ENCODE measurements around the gene ARMC2. TPM values are rescaled to one million over a fixed set of nuclear protein-coding genes. Genes with fewer than 3 reads are reported as not detected.

The ARMC2 gene
- total and polyA plus RNA-seq, 2 donors from 2014 or later = 1.9 to 12.7 TPM

DNA sequence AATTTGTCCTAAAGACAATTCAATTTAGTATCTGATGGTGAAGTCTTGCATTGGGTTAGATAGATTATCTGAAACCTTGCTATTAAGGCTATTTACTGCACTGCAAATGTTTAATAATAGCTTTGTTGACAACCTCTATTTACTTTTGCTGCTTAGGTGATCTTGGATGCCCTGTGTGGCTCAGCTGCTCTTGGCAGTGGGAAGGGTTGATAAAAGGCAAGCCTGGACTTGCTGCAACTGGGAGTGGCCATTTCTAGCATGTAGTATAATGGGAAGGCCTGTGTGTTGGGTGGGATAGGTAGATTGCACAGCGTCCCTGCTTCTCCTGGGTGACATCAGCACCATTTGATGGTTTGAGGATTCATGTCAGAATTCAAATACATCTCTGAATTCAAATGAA, 49.1 kb downstream of the ARMC2 start:
- TF ChIP-seq, protein P1, sequence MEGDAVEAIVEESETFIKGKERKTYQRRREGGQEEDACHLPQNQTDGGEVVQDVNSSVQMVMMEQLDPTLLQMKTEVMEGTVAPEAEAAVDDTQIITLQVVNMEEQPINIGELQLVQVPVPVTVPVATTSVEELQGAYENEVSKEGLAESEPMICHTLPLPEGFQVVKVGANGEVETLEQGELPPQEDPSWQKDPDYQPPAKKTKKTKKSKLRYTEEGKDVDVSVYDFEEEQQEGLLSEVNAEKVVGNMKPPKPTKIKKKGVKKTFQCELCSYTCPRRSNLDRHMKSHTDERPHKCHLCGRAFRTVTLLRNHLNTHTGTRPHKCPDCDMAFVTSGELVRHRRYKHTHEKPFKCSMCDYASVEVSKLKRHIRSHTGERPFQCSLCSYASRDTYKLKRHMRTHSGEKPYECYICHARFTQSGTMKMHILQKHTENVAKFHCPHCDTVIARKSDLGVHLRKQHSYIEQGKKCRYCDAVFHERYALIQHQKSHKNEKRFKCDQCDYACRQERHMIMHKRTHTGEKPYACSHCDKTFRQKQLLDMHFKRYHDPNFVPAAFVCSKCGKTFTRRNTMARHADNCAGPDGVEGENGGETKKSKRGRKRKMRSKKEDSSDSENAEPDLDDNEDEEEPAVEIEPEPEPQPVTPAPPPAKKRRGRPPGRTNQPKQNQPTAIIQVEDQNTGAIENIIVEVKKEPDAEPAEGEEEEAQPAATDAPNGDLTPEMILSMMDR (IDR thresholded peaks at IDR 0.05; ENCODE audit: borderline replicate concordance, extremely low read depth, insufficient read depth) = no peak
- intact Hi-C loops (cut with DNase I) = no loop called here
- no peak for FAIRE-seq

DNA sequence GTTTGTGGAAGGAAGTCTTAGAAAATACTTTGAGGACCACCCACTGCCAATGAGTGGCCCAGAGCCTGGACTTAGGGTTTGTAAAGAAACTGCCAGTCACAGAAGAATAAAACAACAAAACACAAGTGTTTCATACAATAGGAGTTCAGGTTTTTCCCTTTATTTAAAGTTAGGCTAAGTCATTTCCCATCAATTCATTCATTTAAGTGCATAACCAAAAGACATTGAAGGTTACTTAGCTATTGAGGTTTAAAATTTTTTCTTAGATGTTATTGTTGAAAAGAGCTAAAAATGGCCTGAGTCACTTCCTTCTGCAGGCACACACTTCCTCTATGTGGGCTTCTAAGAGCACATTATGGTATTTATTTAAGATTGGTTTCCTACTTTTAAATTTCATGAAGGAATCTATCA, 54.2 kb downstream of the ARMC2 start:
- Histone ChIP-seq H3K9me3 (ENCODE audit: control insufficient read depth in 2 of 3, insufficient read depth in 1 of 3, low read length in 3 of 3) (no peaks in the 10 kb centered on the region), H3K4me1 (ENCODE audit: control insufficient read depth in 2 of 3, insufficient read depth in 2 of 3, low read depth in 1 of 3, low read length in 3 of 3) (peaks cover 0 to 2% (median 0%) of the 10 kb centered on the region in 3 donors), H3K27ac (ENCODE audit: low read depth in 2 of 2, low read length in 2 of 2) (no peak overlapping the region), H3K27me3 (ENCODE audit: control insufficient read depth, insufficient read depth, low read length) (no peaks in the 10 kb centered on the region), H3K36me3 (ENCODE audit: control insufficient read depth in 2 of 3, insufficient read depth in 3 of 3, low read length in 3 of 3) (no peaks in the 10 kb centered on the region), H3K4me3 (ENCODE audit: low read length in 3 of 3) (no peak overlapping the region), H3K9ac (ENCODE audit: low read length in 3 of 3) (no peak overlapping the region)
- TF ChIP-seq, protein P1 (IDR thresholded peaks at IDR 0.05; ENCODE audit: borderline replicate concordance, extremely low read depth, insufficient read depth) = no peak
- DNase-seq (peak in 1 of 5 donors; percentile 15), FAIRE-seq (peak; percentile 58)
- intact Hi-C loops (cut with DNase I) = no loop called here

More for the DNA sequence above, 49.1 kb downstream of the ARMC2 start:
- no peaks in the 10 kb centered on the region for H3K27me3 ChIP-seq (ENCODE audit: control insufficient read depth, insufficient read depth, low read length)
- no peaks in the 10 kb centered on the region for H3K36me3 ChIP-seq (ENCODE audit: control insufficient read depth in 2 of 3, insufficient read depth in 3 of 3, low read length in 3 of 3)
- H3K4me1 ChIP-seq (ENCODE audit: control insufficient read depth in 2 of 3, insufficient read depth in 2 of 3, low read depth in 1 of 3, low read length in 3 of 3) = no peaks in the 10 kb centered on the region
- no peaks in the 10 kb centered on the region for H3K9me3 ChIP-seq (ENCODE audit: control insufficient read depth in 2 of 3, insufficient read depth in 1 of 3, low read length in 3 of 3)
- no peak overlapping the region for H3K4me3 ChIP-seq (ENCODE audit: low read length in 3 of 3)
- H3K27ac ChIP-seq (ENCODE audit: low read depth in 2 of 2, low read length in 2 of 2) = no peak overlapping the region
- no peak for DNase-seq
- H3K9ac ChIP-seq (ENCODE audit: low read length in 3 of 3) = no peak overlapping the region

DNA sequence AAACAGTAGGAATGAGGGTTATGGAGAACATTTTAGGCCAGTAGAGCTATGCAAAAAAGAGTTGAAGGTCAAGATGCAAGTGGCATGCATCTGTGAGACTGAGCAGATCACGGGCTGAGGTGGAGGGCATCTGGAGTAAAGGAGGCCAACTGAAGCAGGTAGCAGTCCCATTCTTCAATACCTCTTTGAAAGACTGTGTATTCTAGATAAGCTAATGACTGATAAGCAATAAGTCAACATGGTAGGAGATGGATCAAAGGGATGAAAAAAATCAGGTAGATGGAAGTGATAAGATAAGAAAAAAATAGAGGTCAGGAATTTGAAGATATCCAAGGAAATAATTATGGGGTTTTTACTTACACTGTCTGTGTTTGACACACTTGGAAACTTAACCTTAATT, 55.6 kb downstream of the ARMC2 start:
- DNase-seq = no peak
- TF ChIP-seq, protein P1 (IDR thresholded peaks at IDR 0.05; ENCODE audit: borderline replicate concordance, extremely low read depth, insufficient read depth) = no peak
- H3K27ac ChIP-seq (ENCODE audit: low read depth in 2 of 2, low read length in 2 of 2) = no peak overlapping the region
- intact Hi-C loops (cut with DNase I) = no loop called here
- no peaks in the 10 kb centered on the region for H3K27me3 ChIP-seq (ENCODE audit: control insufficient read depth, insufficient read depth, low read length)
- H3K9me3 ChIP-seq (ENCODE audit: control insufficient read depth in 2 of 3, insufficient read depth in 1 of 3, low read length in 3 of 3) = no peaks in the 10 kb centered on the region
- H3K4me3 ChIP-seq (ENCODE audit: low read length in 3 of 3) = no peak overlapping the region
- no peaks in the 10 kb centered on the region for H3K36me3 ChIP-seq (ENCODE audit: control insufficient read depth in 2 of 3, insufficient read depth in 3 of 3, low read length in 3 of 3)
- FAIRE-seq = no peak
- no peak overlapping the region for H3K9ac ChIP-seq (ENCODE audit: low read length in 3 of 3)
- peaks cover 0 to 2% (median 0%) of the 10 kb centered on the region in 3 donors for H3K4me1 ChIP-seq (ENCODE audit: control insufficient read depth in 2 of 3, insufficient read depth in 2 of 3, low read depth in 1 of 3, low read length in 3 of 3)

DNA sequence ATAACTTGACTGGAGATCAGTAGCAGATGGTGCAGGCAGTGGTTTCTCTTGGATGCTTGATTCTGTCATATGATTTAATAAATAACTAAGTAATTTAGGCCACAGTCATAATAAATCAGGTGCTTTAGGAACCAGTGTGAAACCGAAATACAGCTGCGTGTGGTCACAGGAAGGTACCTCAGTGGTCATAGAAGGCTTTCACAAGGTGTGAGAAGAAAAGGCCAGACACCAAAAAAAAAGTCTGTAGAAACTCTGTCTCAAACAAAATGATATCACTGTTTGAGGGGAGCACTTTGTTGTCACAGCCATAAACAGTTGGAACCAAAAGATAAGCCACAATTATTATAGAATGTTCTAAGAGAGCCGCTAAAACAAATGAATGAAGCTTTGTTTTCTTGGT, 56.5 kb downstream of the ARMC2 start:
- intact Hi-C loops (cut with DNase I) = no loop called here
- H3K36me3 ChIP-seq (ENCODE audit: control insufficient read depth in 2 of 3, insufficient read depth in 3 of 3, low read length in 3 of 3) = no peaks in the 10 kb centered on the region
- FAIRE-seq (no peak), DNase-seq (peak in 1 of 5 donors; percentile 20)
- H3K4me3 ChIP-seq (ENCODE audit: low read length in 3 of 3) = no peak overlapping the region
- no peaks in the 10 kb centered on the region for H3K9me3 ChIP-seq (ENCODE audit: control insufficient read depth in 2 of 3, insufficient read depth in 1 of 3, low read length in 3 of 3)
- TF ChIP-seq, protein P1 (IDR thresholded peaks at IDR 0.05; ENCODE audit: borderline replicate concordance, extremely low read depth, insufficient read depth) = no peak
- no peak overlapping the region for H3K27ac ChIP-seq (ENCODE audit: low read depth in 2 of 2, low read length in 2 of 2)
- H3K27me3 ChIP-seq (ENCODE audit: control insufficient read depth, insufficient read depth, low read length) = no peaks in the 10 kb centered on the region
- H3K4me1 ChIP-seq (ENCODE audit: control insufficient read depth in 2 of 3, insufficient read depth in 2 of 3, low read depth in 1 of 3, low read length in 3 of 3) = peaks cover 0 to 2% (median 0%) of the 10 kb centered on the region in 3 donors
- H3K9ac ChIP-seq (ENCODE audit: low read length in 3 of 3) = no peak overlapping the region

Data from kidney (tissue), 14 donors.